ENCODE results near the gene MRPL10.

MRPL10 gene

DNA sequence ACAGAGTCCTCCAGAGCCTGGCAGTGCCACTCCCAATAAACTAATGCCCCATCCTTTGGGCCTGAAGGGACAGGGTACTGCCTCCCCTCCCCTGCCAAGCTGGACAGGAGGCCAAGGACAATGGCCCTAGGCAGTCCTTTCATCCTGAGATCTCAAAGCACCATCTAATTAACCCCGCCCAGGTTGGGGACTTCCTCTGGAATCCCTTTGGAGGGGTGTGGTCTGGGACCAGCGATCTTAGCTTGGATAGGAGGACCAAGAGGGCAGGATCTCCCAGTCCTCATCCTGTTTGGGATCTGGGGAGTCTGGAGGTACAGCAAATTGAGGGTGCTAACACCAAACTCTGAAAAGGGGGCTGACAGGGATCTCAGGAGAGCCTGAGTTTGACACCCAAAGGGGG lies 37.8 kb upstream of the MRPL10 start:
- no peak overlapping the region for H3K4me3 ChIP-seq (ENCODE audit: low read depth, low read length)
- no peak for DNase-seq (ENCODE audit: low read depth)
- TF ChIP-seq, protein P1, sequence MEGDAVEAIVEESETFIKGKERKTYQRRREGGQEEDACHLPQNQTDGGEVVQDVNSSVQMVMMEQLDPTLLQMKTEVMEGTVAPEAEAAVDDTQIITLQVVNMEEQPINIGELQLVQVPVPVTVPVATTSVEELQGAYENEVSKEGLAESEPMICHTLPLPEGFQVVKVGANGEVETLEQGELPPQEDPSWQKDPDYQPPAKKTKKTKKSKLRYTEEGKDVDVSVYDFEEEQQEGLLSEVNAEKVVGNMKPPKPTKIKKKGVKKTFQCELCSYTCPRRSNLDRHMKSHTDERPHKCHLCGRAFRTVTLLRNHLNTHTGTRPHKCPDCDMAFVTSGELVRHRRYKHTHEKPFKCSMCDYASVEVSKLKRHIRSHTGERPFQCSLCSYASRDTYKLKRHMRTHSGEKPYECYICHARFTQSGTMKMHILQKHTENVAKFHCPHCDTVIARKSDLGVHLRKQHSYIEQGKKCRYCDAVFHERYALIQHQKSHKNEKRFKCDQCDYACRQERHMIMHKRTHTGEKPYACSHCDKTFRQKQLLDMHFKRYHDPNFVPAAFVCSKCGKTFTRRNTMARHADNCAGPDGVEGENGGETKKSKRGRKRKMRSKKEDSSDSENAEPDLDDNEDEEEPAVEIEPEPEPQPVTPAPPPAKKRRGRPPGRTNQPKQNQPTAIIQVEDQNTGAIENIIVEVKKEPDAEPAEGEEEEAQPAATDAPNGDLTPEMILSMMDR (IDR thresholded peaks at IDR 0.05; ENCODE audit: control insufficient read depth, extremely low read depth, insufficient read depth): no peak

DNA sequence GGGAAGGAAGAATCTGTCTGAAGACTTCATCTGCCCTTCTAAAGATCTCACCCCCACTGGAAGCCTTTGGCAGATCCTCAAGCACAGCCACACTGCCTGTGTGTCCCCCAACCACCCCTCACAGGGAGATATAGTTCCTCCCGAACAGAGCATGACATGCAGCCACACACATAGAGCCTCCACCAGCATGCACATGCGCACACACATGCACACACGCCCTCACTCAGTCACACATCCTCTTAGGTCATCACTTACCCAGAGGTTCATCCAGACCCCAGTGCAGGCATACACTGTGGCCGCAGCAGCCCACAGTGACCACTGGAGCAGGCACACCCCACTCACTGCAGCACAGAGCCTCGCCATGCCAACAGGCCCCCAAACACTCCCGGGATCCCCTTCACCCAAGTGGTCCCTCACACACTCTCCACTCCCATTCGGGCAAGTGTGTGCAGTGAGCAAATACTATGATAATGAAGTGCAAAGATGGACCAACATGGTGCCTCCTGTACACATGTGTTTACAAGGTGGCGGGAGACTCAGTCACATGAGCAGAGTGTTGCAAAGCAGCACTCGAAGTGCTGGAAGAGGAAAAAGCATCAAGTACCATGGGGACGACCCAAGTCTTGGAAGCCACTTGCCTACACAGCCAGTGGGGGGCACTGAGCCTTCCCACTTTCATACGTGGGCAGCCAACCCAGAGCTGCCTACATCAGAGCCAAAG lies 36.6 kb upstream of the MRPL10 start:
- TF ChIP-seq, protein P1 (IDR thresholded peaks at IDR 0.05; ENCODE audit: control insufficient read depth, extremely low read depth, insufficient read depth): no peak
- no peak overlapping the region for H3K4me3 ChIP-seq (ENCODE audit: low read depth, low read length)
- DNase-seq (ENCODE audit: low read depth): no peak

- no peak overlapping the region for H3K4me3 ChIP-seq (ENCODE audit: low read depth, low read length)
- TF ChIP-seq, protein P1 (IDR thresholded peaks at IDR 0.05; ENCODE audit: control insufficient read depth, extremely low read depth, insufficient read depth): no peak
- DNase-seq (ENCODE audit: low read depth): no peak
These were observed 35.6 kb upstream of the MRPL10 start for GRCh38 chr17:47866941-47867340.

DNA sequence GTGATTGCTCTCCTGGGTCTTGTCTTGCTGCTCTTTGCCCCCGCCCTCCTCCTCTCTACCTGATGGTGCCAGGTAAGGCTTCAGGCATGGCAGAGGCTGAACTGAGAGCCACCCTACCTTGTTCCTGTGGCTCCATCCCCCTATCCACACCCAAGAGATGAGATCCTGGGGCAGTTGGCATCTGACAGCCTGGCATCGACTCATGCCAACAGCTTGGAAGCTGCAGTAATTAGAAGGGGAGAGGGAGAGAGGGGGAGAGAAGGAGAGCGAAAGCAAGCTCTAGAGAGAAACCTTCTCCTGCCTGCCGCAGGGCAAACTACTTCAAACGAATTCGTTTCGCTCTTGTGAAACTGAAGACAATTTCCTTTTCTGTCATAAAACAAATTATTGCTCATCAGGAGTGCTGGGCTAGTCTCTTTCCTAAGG lies 33.5 kb upstream of the MRPL10 start:
- TF ChIP-seq, protein P1 (IDR thresholded peaks at IDR 0.05; ENCODE audit: control insufficient read depth, extremely low read depth, insufficient read depth): no peak
- H3K4me3 ChIP-seq (ENCODE audit: low read depth, low read length): no peak overlapping the region
- no peak for DNase-seq (ENCODE audit: low read depth)

GRCh38 chr17:47862621-47863440 lies 31.5 kb upstream of the MRPL10 start:
- no peak for DNase-seq (ENCODE audit: low read depth)
- no peak overlapping the region for H3K4me3 ChIP-seq (ENCODE audit: low read depth, low read length)
- TF ChIP-seq, protein P1 (IDR thresholded peaks at IDR 0.05; ENCODE audit: control insufficient read depth, extremely low read depth, insufficient read depth): no peak

GRCh38 chr17:47860386-47860785 lies 29.0 kb upstream of the MRPL10 start:
- TF ChIP-seq, protein P1 (IDR thresholded peaks at IDR 0.05; ENCODE audit: control insufficient read depth, extremely low read depth, insufficient read depth): no peak
- DNase-seq (ENCODE audit: low read depth): no peak

More at GRCh38 chr17:47860386-47860785, 29.0 kb upstream of the MRPL10 start:
- no peak overlapping the region for H3K4me3 ChIP-seq (ENCODE audit: low read depth, low read length)
